HS-5 (cell line): Measurements from ENCODE around the gene FOXO6.
"Not testable (repeated sequence)": the region's sequence is repeated elsewhere in the genome, so short reads cannot be mapped to it uniquely, and the experiment has no call there.

Experiments used
- DNase-seq: peaks from one replicate; pipeline ENCODE4 v3.0.0-alpha.2; 2012; ENCODE audit warnings: low read depth

The FOXO6 gene

DNA sequence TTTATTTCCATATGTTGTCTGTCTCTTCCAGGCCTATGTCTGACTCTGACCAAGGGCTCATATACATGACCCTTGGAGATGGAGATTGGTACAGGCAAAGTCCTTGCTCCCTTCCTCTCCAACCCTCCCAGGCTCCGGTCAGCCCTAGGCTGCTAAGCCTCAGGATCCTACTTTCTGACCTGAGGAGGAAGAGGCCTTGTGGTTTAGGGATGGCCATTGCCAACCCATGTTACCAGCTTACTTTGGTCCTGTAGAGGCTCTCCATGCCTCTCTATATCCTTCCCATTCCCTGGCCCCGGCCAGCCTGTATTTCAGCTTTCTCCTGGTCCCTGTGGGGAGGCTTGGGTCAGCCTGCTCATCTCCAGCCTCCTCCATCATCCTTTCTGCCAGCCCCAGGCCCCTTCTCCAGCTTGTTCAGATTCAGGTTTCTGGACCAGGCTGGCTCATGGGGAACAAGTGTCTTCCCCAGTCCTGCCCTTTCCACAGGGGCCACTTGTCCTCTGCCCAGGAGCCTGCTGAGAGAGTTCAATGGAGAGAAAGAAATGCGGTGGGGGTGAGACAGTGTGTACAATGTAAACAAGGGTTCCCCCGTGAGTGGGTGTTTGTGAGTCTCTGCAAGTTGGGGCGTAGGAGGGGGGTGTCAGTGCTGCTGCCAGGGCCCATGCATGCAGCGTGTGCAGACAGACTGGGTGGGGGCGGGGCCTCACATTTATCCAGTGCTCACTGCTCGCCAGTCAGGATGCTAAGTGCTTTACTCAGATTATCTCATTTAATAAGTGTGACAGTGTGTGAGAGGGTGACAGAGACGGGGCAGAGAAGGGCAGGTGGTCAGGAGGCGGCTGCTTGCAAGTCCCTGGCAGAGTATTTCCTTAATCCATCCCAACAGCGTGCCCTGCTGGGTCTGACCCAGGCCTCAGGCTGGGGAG is 31.3 kb upstream of the FOXO6 start:
- DNase-seq, result no peak

DNA sequence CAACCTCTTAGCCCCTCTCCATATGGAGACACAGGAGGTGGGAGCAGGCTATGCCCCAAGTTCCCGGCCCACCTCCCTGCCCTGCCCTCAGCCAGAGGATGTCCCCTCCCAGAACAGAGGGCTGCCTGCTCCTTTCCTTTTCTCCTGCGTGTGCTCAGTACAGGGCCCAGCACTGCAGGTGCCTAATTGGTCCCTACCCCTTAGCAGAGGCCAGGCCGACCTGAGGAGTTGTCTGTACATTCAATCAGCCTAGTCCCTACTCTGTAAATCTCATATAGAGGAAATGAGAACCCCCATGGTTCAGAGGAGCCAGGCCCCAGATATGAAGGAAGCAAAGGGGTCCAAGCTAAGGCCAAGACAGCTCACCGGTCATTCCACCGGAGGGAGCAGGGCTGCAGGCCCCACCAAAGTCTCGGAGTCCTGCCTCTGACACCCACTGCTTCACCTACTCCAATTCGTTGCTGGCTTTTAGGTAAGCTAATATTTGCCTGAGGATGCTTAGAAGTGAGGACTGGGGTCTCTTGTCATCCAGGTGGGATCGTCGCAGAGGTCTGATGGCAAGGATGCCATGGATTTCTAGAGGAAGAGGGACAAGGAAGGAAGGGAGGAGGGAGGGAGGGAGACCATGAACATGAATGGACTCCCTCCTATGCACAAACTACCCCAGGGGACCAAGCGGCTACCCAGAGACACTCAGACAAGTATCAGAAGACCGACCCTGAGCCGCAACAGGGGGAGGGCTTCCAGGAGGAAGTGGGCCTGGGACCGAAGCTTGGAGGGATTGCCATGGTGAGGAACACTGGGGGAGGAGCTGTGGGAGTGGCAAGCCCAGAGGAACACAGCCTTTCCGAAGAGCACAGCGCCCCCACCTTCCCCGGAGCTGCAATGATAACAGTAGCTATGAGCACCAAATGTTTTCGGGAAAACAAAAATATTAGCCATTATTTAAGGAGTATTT is 30.4 kb upstream of the FOXO6 start:
- DNase-seq, result no peak

DNA sequence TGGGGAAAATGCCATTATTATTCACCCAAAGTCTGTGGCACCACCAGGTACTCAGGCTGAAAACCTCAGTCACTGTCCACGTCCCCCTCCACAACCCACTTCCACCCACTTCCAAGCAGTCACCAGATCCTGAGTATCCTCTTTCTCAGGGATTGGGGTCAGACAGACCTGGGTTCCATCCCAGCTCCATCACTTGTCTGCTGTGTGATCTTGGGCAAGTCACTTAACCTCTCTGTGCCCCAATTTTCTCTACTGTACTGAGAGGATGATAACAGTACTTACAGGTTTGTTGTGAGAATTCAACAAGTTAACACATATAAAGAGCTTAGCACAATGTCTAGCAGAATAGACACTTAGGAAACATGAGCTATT is 29.7 kb upstream of the FOXO6 start:
- DNase-seq, result no peak

DNA sequence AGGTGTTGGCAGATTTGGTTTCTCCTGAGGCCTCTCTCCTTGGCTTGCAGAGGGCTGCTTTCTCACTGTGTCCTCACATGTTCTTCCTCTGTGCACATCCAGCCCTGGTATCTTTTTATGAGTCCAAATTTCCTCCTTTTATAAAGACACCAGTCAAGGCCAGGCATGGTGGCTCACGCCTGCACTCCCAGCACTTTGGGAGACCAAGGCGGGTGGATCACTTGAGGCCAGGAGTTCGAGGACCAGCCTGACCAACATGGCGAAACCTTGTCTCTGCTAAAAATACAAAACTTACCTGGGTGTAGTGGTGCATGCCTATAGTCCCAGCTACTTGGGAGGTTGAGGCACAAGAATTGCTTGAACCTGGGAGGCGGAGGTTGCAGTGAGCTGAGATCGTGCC is 29.1 kb upstream of the FOXO6 start:
- not testable (repeated sequence) for DNase-seq

DNA sequence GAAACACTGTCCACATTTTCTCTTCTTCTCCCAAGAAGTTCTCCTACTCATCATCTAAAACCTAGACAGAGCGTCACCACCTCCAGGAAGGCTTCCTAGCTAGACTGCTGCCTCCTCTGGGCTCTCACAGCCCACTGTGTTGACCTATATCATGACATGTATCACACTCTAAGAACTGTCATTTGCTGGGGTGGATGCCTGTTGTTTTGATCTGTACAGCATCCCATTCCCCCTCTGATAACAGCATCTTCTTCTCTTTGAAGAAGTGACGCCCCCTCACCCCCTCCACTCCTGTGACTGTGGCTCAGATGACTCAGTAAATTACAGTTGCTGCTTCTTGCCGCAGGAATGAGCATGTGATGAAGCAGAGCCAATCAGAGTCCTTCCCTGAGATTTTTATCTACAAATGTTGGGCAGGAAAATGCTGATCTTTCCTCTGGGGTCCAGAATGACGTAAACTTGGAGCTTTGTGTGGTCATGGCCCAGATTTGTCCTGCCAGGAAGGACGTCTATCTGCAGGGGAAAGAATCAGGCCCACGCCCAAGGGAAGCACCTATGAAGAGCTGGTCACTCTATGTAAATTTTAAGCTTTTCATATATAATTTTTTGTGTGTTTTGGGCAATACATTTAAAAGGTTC is 28.0 kb upstream of the FOXO6 start:
- no peak for DNase-seq

DNA sequence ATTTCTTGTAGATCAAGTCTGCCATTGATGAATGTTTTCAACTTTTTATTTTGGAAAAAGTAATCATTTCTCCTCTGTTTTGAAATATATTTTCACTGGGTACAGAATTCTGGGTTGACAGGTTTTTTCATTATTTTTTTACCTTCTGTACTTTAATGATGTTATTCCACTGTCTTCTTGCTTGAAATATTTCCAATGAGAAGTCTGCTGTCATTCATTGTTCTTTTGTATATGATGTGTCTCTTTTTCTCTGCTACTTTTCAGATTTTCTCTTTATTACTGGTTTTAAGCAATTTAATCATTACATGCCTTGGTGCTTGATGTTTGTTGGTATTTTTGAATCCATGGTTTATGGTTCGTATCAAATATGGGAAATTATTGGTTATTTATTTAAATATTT is 22.4 kb upstream of the FOXO6 start:
- DNase-seq, result no peak

DNA sequence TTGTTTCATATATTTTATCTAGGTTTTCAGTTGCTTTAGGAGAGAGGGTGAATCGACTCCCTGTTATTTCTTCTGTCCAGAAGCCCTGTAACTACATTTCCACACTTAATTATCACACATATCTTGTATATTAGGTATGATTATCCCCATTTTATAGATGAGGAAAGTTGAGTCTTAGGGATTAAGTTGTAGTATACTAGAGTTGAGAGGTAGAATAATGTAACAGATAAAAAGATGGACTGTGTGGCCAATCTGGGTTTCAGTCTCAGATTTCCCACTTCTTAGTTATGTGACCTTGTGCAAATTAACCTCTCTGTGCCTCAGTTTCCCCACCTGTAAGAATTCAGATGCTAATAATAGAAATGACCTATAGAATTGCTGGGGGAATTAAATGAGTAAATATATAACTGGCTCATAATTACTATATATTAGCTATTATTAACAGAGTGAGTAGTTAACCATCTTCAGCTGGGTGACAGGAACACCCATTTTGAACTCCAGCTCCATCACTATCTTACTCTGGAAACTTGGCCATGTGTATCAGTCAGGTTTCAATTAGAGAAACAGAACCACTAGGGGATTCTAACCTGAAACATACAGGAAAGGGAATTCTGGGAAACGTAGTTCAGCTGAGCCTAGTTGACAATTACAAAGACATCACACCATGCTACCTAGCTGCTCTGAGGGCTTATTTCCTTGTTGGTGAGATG is 20.4 kb upstream of the FOXO6 start:
- no peak for DNase-seq

DNA sequence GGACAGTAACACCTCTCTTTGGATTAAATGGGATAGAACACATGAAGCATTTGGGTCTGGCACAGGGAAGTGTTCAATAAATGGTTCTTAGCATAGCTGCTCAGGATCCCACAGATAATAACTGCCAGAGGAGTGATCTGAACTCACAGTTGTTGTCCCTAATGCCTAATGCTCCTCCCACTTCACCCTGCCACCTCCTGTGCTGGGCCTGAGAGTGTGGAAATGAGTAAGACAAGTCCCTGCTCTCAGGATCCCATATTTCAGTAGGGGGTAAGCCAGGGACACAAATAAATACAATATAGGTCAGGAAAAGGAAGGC is 19.9 kb upstream of the FOXO6 start:
- DNase-seq, result no peak

DNA sequence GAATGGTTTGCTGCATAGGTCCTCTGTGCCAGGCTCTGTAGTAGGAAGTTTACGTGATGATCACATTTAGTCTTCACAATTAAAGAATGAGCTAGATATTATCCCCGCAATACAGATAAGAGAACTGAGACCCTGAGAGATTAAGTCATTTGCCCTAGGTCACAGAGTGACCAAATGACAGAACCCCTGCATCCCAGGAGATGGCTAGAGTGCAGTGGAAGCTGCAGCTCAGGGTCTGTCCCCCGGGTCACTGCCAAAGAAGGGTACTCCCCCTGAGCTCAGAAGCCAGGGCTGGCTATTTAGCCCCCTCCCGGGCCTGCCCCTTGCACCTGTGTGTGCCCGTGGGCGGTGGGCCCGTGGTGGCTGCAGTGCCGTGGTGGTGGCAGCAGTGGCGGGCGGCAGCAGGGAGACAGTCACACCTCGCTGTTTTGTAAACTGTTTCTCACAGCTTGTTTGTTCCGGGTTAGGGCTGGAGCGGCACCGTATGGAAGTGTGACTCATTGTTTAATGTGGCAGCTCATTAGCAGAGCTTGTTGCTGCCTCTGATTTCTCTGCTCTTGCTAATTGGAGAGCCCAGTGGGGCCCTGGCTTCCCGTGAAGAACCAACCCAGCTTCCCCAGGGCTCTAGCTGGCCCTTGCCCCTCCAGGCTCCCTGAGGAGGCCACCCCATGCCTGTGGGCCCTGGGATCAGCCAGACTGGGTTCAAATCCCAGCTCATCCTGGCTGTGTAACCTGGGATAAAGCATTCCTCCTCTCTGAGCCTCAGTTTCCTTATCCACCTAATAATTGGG is 19.3 kb upstream of the FOXO6 start:
- no peak for DNase-seq

DNA sequence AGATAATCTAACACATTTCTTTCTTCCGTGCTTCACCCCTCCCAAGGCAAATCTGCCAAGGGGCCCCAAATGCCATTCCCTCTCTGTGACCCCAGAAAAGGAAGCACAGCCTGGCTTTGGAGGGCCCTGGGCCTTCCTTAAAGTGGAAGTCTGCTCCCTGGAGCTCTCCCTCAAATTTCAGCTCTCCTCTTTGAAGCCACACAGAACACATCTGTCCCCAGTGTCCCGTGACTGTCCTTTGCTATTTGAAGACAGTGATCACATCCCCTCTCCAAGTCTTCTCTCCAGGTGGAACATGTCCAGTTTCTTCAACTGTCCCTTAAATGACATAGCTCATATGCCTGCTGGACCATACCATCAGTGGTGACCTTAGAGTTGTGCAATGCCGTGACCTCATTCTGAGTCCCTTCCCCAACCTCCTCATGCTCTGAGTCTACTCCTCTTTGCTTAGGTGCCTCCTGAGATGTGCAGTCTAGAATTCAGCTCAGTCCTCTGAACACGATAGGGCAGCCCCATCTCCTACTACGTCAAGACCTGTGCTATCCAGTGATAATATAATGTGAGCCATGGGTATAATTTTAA is 18.4 kb upstream of the FOXO6 start:
- no peak for DNase-seq

DNA sequence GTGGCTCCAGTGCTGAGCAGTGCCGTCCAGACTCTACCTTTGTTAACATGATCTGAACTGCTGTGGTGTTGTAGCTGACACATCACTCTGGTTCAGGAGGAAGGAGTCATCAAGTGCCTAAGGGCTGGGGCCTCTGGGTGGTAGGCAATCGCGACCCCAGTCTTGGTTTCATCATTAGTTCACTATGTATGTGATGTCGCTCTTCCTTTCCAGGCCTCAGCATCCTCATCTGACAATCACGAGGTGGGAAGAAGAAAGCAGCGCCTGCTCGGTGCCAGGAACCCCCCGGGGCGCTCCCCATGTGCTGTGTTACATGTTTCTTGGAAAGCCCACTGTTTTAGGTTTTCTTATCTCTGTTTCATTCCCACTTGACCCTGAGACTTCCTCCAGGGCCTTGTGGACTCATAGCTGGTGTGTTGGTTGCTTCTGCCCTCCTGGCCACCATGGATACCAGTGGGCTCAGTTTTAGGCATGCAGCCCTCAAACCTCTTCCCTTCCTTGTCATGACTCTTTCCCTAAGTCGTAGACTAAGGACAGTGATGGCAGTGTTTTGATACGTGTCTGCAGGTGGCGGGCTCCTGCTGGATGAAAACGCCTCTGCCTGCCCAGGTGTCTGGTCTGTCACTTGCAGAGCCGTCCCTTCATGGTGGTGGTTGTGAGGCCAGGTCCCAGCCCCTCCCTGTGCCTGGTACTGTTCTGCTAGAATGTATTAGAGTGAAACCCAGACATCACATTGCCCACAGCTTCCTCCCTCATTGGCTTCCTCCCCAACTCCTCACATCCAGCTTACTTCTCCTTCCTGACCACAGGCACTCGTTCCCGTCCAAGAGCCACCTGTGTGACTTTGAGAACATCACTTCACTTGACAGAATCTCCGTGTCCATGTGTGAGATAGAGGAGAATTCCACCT is 17.2 kb upstream of the FOXO6 start:
- DNase-seq, result no peak

DNA sequence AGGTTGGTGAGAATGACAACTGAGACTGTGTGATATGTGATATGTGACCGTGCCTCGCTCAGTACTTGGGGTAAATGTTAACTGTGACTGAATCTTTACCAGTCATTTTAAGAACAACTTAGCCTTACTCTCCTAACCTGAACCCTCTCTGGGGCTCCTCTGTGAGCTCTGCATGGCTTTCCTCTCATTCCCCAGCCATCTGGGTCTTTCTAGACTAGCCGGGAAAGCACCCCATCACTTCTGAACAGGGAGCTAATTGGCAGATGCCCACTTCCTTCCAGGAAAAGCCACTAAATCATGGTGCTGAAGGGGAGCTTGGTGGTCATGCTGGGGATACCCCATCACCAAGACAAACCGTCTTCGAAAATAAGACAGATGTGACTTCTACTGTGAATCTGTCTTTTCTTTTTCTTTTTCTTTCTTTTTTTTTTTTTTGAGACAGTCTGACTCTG is 16.5 kb upstream of the FOXO6 start:
- no peak for DNase-seq

DNA sequence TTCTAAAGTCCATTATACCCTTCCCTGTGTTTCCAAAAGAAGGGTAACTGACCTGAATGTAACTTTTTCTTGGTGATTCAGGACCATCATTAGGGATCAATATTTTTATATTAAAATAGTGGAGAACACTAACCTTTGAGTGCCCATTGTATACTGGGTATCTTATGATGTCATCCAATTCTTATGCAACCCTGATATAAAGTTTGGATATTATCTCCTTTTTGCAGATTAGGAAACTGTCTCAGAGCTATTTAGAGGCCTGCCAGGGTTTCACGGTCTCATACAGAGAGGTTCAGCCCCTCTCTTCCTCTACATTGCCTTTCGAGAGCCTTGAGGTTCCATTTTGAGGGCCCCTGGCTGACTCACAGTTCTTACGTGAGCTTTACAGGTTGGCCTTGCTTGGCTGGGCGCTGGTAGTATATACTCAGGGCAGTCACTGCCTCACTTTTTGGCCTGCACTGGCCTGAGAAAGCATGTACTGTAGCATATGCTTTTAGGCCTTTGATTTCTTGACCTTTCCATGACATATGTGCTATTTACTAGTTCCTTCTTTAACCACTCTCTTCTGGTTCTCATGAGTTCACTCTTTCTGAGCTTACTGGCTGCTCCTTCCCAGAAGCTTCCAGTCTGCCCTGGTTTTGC is 15.7 kb upstream of the FOXO6 start:
- DNase-seq, result no peak

DNA sequence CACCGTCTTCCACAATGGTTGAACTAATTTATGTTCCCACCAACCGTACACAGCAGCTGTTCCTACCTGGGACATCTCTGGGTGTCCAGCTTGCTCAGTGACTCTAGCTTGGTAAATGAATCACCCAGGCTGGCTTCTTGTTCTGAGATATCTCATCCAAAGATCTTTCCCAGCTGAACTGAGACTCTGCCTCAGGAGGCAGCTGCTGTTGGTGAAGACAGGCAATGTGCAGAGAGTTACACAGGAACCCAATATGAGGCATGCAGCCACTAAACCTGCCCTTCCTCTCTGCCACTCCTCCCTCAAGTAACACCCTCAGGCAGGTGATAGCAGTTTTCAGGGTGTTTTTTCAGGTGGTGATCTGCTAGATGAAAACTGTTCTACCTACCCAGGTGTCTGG is 14.0 kb upstream of the FOXO6 start:
- no peak for DNase-seq

DNA sequence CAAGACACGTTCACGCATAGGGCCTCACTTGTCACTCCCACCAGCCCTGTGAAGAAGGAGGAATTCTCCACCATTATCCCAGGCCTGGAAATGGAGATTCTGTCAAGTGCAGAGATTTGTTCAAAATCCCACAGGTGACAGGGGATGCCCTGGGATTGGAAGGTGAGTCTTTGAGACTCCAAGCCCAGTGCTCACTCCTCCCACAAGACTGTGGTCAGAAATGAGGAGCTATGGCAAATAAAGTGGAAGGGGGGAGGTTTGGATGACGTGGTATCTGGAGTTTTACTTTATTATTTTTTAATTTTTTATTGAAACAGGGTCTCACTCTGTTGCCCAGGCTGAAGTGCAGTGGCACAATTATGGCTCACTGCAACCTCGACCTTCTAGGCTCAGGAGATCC is 12.8 kb upstream of the FOXO6 start:
- DNase-seq, result no peak

DNA sequence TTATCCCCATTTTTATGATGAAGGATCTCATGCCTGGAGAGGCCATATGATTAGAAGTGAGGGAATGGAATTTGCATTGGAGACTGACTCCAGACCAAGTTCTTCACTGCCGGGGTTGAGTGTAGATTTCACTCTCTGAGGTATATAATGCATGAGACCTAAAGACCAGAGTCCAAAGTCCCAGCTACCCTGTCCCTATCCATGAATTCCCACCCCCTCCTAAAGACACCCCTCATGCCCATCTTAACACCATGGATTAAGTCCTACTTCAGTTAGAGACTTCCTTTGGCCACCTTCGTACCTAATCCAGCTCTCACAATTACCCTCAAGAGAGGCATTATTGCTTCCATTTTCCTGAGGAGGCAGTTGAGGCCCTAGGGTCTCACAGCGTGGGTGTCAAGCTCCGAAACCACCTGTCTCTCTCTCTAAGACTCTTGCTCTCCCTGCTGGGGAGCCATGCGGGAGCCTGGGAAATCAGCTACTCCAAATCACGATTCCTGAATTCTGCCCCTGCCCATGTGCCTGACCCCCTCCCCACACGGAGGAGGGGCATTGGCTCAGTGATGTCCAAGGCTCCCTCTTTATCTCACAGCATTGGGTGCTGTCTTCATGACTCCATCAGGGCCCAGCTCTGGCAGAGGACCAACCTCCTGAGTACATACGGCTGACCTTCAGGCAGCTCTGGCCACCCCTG is 11.7 kb upstream of the FOXO6 start:
- no peak for DNase-seq

DNA sequence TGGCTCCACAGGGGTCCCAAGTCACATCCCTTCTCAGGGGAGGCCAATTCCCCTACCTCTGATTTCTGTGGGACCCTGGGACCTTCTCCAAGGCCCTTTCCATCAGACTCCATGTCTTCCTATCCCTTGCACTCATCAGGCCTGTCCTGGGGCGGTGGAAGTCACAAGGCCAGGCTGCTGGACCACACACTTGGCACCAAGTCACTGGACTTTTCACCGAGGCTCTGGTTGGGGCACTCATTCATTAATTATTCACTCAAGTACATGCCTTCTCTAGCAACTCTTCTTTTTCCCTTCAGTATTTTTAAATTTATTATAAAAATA is 11.2 kb upstream of the FOXO6 start:
- DNase-seq, result no peak

DNA sequence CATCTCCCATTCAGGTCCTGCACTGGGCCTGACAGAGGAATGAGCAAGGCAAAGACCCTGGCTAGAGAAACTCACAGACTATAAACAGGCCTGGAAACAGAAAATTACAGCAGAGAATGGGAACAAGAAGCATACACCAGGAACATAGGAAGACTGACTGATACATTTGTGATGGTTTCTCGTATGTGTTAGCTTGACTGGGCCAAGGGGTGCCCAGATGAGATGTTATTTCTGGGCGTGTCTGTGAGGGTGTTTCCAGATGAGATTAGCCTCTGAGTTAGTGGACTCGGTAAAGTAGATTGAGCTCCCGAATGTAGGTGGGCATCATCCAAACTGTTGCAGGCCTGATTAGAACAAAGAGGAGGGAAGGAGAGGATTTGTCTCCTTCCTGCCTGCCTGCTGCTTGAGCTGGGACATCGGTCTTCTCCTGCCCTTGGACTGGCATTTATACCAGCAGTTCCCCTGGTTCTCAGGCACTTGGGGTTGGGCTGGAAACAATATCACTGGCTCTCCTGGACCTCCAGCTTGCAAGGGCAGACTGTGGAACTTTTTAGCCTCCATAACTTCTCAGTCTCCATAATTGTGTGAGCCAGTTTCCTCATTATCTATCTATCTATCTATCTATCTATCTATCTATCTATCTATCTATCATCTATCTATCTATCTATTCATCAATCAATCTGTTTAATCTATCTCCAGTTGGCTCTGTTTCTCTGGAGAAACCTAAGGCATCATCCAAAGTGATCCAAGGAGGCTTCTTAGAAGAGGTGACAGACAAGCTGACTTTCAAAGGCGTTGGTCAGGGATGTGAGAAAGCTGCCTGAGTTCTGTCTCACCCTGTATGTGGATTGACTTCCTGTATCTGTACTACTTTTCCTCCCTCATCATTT is 9.7 kb upstream of the FOXO6 start:
- no peak for DNase-seq
